Right ventricle myocardium superior (tissue), 1 donor: ENCODE measurements around the gene MAPRE3. TPM values are rescaled to one million over a fixed set of nuclear protein-coding genes. Genes with fewer than 3 reads are reported as not detected.
A peak's percentile ranks its signal among the peaks of the same experiment; 100 is the strongest.

Source experiments
- ATAC-seq: fragments of 200-7000 bp; cut with Tn5 transposase; one replicate; pipeline ENCODE4 v1.9.1; 2020; ENCODE audit warnings: mild to moderate bottlenecking; ENCODE audit not compliant: poor library complexity
- DNase-seq: peaks from one replicate; pipeline ENCODE4 v3.0.0-alpha.2; 2020
- intact Hi-C: fragments of 100-400 bp; cut with DNase I; formaldehyde crosslinking; loops from one replicate; pipeline ENCODE4 v1.11.2; 2022
- total RNA-seq: library from RNA; stranded (reverse); fragmentation: NEBNext Ultra II Directional; extraction: Animal tissue kit (Norgen Biotek cat#: 25700); gene quantifications from one replicate; pipeline ENCODE4 v1.2.1, GENCODE V29; 2021
- donor health status: DM: no; HTN: yes; CAD: no; lungs with severe emphysema.

Gene MAPRE3
- total RNA-seq, 1 donor from 2014 or later: 57.9 TPM

DNA sequence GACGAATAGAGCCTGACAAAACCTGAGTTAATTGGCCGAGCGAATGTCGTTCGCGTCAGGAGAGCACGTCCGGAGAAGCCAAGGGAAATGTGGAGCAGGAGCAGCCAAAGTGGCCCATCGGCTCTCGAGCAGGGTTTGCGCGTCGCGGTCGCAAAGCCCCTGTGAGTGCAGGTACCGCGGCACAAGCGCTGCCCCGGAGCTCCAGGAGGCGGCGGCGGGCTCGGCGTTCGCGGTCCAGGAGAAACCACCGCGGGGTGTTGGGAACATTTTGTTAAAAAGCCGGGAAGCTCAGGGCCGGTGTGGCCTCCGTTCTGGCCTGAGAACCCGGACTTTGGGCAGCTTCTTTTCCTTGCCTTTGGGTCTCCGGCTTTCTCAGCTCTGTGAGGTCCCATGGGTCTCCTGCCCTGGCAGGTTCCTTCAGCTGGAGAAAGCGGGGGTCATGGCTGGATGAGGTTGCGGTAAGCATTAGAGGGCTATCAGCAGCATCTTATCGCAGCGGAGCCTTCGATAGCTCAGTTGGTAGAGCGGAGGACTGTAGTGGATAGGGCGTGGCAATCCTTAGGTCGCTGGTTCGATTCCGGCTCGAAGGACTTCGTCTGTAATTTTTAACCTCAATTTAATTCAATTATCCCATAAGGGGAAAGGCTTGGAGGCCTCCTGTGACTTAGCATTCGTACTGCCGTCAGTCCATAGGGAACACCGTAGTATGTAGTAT is 80.0 kb downstream of the MAPRE3 start:
- peak; percentile 85 for ATAC-seq
- intact Hi-C loops: no loop called here
- DNase-seq: peak; percentile 88

DNA sequence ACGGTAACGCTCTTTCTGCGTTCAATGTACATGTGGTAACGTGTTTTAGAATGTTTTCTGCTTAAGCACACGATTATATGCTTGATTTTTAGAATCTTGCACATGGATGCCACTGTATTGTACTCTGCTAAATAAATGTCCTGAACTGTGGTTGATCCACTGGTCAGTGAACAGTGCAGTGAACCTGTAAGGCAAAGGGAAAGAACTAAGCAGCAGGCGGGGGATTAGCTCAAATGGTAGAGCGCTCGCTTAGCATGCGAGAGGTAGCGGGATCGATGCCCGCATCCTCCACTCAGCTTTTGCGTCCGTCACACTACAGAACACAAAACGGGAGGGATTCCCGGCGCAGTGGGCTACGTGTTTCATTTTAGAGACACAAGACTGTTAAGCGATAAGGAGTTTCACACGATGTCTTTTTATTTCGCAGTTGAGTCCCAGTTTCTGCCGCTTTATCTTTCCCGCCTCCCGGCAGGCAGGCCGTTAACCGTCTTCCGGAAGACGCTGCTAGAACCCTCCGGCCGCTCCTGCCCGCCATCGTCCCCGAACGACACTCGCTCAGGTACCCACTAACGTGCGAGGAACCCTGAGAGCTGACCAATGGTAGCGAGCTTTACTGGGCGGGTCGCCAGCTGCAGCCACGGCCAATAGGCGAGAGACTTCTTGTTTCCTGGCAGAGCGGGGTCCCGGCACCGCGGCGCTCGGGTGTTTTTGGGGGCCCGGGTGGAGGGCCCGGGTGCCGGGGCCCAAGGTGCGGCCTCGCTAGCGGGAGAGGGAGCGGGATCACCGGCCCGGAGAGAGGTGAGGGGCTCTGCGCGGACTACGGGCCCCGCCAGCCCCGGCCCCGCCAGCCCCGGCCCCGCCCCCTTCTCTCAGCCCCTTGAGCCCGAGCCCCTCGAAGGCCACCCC is 80.8 kb downstream of the MAPRE3 start, which contains the start of gene AGBL5:
TSS of gene AGBL5 (plus strand) at position 673 of the 906 bp plus-strand sequence. CDS start 1,291 bp downstream, outside the sequence.
- intact Hi-C loops: no loop called here
- DNase-seq (peak; percentile 97), ATAC-seq (peak; percentile 86)

DNA sequence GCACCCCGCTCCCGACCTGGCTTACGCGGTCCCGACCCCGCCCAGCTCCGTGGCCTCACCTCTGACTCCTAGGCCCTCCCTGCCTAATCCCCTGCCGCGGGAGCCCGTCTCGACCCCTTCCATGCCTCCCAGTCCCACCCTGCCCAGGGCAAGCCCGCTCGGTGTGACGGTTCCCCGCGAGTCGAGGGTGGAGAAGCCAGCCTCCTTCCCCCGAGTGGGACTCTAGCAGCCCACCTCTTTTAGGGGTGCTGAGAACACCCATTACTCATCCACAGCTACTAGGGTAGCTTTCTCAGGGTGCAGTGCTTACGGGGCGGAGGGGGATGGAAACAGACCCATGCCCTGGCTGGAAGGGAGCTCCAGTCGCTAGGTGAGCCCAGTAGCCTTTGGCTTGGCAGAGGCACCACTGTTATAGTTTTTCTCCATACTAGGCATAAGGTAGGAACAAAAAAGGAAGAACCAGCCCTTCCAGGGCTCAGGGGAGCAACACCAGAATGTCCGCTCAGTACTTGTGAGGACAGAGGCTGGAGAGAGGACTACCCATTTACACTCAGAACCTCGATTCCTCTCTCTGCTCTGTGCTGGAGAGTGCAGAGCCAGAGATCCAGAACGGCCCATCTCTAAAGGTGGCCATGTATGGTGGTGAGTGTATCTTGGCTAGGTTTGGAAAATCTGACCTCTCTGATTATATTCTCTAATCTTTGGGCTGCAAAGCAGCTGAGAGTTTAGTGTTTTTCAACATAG is 81.6 kb downstream of the MAPRE3 start:
- peak; percentile 63 for DNase-seq
- intact Hi-C loops: no loop called here
- no peak for ATAC-seq

DNA sequence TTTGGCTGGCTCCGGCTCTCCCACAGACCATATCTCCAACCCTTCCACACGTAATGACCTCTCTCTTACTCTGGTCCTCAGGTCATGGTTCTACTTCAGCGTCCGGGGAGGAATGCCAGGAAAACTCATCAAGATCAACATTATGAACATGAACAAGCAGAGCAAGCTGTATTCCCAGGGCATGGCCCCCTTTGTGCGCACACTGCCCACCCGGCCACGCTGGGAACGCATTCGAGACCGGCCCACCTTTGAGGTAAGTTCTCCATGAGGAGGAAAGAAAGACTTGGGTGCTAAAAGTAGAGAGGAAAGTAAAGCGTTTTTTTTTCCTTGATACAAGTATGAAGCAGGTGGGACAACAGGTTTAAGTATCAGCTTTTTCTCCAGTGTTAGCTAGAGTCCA is 82.9 kb downstream of the MAPRE3 start:
- intact Hi-C loops: no loop called here
- DNase-seq: no peak
- no peak for ATAC-seq

DNA sequence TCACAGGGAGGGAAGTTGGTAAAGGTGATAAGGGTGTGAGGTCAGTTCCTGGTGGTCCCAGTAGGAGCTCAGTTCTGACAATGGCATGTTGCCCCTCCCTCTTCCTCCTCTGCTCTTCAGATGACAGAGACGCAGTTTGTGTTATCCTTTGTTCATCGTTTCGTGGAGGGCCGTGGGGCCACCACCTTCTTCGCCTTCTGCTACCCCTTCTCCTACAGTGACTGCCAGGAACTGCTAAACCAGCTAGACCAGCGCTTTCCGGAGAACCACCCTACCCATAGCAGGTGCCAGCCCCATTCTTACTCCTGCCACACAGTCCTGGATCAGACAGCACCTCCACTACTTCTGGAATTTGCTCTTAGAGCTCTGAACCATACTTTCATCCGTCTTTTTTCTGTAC is 83.3 kb downstream of the MAPRE3 start:
- intact Hi-C loops: no loop called here
- no peak for ATAC-seq

DNA sequence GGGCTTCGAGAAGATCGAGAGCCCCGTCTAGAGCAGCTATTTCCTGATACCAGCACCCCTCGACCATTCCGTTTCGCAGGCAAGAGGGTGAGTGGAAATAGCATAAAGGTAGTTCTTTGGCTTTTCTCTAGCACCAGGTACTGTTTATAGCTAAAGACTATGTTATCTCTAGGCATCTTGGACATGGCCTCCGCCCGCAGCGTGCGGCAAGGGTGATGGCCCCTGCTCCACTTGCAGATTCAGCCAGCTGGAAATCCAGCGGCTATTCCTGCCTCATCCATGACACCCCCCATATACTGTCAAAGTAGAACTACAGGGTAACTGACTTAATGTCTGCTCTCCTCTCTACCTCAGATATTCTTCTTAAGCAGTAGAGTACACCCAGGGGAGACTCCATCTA is 84.3 kb downstream of the MAPRE3 start:
- intact Hi-C loops: no loop called here
- ATAC-seq (no peak), DNase-seq (no peak)

More for the DNA sequence above, 83.3 kb downstream of the MAPRE3 start:
- no peak for DNase-seq

DNA sequence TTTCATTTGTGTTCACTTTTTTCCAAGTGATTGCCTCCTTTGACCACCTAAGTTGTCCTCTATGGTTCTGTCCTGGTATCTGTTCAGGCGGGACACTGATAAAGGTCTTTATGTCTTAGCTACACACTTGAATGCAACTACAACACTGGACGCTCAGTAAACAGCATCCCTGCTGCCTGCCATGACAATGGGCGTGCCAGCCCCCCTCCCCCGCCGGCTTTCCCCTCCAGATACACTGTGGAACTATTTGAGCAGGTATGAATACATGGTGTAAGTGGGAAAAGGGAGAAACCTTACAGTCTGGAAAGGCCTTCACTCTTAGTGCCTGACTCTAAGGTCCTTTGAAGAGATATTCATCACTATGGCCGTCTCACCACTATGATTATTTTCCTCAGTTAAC is 86.7 kb downstream of the MAPRE3 start:
- DNase-seq (no peak), ATAC-seq (no peak)
- intact Hi-C loops: no loop called here

DNA sequence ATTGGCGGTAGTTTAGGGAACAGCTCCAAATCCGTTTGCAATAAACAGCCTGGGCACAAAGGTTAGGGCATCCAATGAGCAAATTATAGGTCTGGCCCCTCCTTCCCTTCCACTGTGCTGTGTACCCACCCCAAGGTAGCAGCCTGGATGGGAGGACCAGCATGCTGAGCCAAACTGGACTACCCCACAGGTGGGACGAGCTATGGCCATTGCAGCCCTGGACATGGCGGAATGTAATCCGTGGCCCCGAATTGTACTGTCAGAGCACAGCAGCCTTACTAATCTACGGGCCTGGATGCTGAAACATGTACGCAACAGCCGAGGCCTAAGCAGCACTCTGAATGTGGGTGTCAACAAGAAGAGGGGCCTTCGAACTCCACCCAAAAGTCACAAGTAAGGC is 87.8 kb downstream of the MAPRE3 start:
- DNase-seq (no peak), ATAC-seq (no peak)
- intact Hi-C loops: no loop called here

DNA sequence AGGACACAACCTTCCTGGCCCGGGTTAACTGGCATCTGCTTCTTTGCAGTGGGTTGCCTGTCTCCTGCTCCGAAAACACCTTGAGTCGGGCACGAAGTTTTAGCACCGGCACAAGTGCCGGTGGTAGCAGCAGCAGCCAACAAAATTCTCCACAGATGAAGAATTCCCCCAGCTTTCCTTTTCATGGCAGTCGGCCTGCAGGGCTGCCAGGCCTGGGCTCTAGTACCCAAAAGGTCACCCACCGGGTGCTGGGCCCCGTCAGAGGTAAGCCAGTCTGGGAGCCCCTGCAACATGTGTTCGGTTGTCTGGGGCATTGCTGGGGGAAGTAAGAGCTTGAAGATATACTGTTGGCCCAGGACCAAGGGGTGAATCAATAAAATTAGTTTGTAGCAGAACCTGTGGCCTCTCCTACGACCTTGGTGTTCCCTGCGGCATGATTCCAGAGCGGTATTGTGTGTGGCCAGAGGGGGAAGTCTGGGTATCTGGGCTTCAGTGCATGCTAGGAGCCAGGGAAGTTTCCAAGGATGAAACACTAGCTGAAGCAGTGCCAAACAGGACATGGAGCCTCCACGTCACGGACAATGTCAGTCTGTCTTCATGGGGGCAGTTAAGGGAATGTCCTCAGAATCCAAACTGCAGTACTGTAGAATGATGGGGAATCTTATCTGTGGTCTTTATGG is 88.8 kb downstream of the MAPRE3 start:
- ATAC-seq (no peak), DNase-seq (no peak)
- intact Hi-C loops: no loop called here

DNA sequence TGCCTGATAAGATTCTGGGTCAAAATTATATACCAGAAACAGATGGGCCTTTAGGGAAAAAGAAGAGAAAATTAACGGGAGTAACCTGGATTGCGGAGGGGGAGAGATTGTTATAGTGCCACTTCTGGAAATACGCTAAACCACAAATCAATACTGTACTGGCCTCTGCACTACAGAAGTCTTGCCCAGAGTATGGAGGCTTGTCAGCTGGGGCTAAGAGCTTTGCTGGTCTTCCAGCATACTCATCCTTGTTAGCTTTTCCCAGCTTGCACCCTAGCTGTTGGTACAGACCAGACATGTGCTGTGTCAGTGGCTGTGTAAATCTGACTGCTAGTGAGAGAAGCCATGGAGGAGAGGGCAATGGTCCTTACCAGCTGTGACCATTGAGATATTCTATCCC is 89.9 kb downstream of the MAPRE3 start:
- intact Hi-C loops: no loop called here
- no peak for DNase-seq
- no peak for ATAC-seq

DNA sequence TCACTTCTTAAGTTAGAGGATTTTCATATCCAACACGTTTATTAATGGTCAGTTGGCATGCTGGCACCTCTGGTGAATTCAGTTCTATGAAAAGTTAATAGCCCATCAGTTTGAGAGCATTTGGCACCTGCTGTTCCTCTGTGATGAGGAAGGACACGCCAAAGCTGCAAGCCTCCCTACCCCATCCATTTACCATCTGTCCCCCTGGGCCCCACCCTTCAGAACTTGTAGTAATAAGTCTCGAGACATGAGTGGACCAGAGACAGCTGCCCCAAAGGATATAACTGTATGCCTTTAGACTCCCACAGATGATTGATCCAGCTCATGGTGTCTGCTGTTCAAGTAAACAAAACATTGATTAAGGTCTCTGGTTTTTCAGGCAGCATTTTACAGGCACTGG is 94.7 kb downstream of the MAPRE3 start:
- intact Hi-C loops: no loop called here
- ATAC-seq: no peak

DNA sequence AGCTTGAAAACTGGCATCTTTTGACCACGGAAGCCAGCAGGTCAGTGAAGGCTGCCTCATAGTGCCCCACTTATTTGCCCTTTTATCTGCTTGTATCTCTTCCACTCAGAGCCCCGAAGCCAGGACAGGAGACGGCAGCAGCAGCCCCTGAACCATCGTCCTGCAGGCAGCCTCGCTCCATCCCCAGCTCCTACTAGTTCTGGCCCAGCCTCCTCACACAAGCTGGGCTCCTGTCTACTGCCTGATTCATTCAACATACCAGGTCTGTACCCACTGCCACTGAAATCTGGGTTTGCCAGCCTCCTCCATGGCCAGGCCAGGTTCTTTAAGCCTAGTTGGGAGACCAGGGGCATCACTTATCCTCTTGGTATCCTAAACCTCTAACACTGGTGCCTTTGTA is 96.9 kb downstream of the MAPRE3 start:
- no peak for DNase-seq
- no peak for ATAC-seq
- intact Hi-C loops: no loop called here

More for the DNA sequence above, 94.7 kb downstream of the MAPRE3 start:
- no peak for DNase-seq

DNA sequence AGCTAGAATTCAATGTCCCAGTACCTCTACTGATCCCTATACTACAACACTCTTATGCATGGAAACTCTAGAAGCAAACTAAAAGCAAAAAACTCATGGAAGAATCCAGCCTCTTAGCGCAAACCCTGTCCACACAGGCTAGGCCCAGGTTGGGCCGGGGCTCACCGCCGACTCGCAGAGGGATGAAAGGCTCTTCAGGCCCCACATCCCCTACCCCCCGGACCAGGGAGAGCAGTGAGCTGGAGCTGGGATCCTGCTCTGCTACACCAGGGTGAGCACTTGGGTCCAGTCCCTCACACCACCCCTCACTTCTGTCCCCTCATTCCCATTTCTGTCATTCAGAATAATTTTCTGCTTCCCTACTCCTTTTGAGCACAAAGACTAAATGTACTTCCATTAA is 99.0 kb downstream of the MAPRE3 start:
- DNase-seq (no peak), ATAC-seq (no peak)
- intact Hi-C loops: no loop called here

DNA sequence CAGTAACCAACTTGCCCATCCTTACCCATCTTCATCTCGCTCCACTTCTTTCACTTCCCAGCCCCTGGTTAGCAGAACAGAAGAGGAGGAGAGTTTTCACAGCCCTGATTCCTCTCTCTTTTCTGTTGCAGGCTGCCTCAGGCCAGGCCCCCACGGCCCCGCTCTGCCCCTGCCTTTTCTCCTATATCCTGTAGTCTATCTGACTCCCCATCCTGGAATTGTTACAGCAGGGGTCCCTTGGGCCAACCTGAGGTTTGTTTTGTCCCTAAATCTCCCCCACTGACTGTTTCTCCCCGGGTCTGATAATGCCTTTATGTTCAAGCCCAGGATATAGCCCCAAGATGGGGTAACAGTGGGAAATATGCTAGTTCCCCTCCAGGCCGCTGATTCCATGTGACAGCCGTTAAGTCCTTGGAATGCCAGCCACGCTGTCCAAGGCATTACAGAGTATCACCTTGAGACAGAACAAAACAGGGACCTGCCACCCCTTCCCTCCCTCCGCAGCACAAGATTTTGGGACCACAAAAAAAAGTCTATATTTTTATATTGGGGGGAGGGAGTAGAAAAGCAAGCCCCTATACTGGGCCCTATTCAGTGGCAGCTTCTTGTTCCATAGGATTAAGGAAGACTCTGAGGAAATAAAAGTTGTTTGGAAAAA is 99.7 kb downstream of the MAPRE3 start:
- intact Hi-C loops: no loop called here
- no peak for ATAC-seq
- no peak for DNase-seq

DNA sequence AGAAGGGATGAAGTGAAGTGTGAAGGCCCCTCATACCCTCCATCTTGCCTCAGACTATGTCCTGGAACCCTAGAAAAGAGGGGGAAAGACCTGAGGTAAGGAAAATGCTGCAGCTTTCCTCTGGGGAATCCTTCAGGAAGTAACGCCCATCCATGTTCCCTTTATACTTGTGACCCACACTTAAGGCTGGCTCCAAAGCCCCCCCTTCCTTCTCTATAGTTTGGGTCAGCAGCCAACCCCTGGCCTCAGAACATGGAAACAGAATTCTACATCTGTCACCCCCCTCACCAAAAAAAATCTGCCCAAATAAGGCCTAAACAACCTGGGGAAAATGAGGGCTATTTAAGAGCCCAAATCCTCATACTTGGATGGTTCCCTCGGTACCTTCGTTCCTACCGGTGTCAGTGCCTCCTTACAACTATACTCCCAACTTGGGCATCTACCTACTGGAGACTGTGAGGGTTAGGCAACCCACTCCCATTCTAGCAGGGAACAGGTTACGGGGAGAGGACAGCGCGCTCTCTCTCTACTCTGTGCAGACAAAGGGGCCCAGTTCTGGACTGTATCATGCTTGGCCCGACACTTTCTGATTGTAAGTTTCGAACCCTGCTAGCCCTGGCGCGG is 100.3 kb downstream of the MAPRE3 start:
- DNase-seq (no peak), ATAC-seq (no peak)
- intact Hi-C loops: no loop called here

DNA sequence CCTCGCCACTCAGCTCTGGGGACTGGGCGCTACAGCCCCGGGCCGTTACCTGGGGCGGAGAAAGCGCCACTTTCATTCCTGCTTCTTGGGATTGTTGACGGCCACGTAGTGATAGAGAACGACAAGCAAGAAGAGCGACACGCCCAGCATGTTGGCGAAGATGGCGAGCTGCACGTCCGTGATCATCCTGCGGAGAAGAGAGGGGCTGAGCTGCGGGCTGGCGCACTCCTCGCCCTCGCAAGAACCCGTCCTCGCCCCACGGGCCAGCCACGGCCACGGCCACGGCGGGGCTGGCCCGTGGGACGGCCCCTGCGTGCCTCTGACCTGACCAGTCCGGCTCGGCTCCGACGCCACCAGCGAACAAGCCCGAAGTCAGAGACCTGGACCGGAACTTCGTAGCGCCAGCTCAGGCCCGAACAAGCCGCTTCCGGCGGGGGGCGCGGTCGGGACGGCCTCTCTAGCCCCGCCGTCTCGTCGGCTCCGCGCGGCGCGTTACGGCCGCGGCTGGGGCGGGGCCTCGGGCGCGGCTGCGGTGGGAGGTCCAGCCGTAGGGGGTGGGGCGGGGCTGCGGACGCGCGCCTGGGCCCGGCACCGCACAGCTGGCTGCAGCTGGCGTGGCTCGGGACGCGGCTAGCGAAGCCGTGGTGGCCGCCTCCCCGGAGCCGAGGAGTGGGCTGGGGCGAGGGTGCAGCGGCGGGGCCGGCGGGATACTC is 101.0 kb downstream of the MAPRE3 start, which contains the start of gene OST4:
TSS of gene OST4 (minus strand) at position 378 of the 713 bp plus-strand sequence.
- ATAC-seq: peak; percentile 96
- intact Hi-C loops: no loop called here
- DNase-seq: peak; percentile 97
